H1 (cell line): ENCODE results near the gene CCDC73. TPM values are rescaled to one million over a fixed set of nuclear protein-coding genes. Genes with fewer than 3 reads are reported as not detected.

Experiments
- CTCF ChIA-PET: fragments of 300-600 bp; sonication (Branson Sonifier 250); formaldehyde crosslinking; loops from one replicate; lab custom pipeline; 2021; ENCODE audit not compliant: partially characterized antibody; lab: Charles Lee
- POLR2A ChIA-PET: fragments of 300-600 bp; sonication (Branson Sonifier 250); formaldehyde crosslinking; loops from one replicate; lab custom pipeline; 2021; ENCODE audit warnings: inconsistent platforms; ENCODE audit not compliant: partially characterized antibody; lab: Charles Lee
- DNase-seq, 2 experiments: peaks; one replicate each; pipeline versions ENCODE4 v3.0.0 to v3.0.0-alpha.2; 2010 to 2022; ENCODE audit warnings: low spot score in 2 of 2, low read depth in 1 of 2, mixed read lengths in 1 of 2
- FAIRE-seq: peaks from 2 replicates; lab custom pipeline; 2011; peaks lifted over from hg19 to GRCh38; lab: Jason Lieb, UNC
- H2AFZ ChIP-seq: 2 replicates; pipeline ENCODE4 v1.8.1; 2012; ENCODE audit warnings: low read length, inconsistent platforms
- H2AK5ac ChIP-seq: 2 replicates; pipeline ENCODE4 v1.6.1; 2013; ENCODE audit warnings: low read depth, low read length
- H2BK120ac ChIP-seq: replicated peaks from 2 replicates; pipeline ENCODE3; 2013; ENCODE audit warnings: low read depth, low read length, inconsistent platforms
- H2BK12ac ChIP-seq: 2 replicates; pipeline ENCODE4 v1.6.1; 2013; ENCODE audit warnings: low read depth, low read length
- H2BK15ac ChIP-seq: 2 replicates; pipeline ENCODE4 v1.6.1; 2013; ENCODE audit warnings: low read length
- H2BK20ac ChIP-seq: 2 replicates; pipeline ENCODE4 v1.6.1; 2013; ENCODE audit warnings: low read length
- H2BK5ac ChIP-seq: 2 replicates; pipeline ENCODE4 v1.6.1; 2013; ENCODE audit warnings: low read depth, low read length
- H3K14ac ChIP-seq: 2 replicates; pipeline ENCODE4 v1.6.1; 2013; ENCODE audit warnings: inconsistent platforms; ENCODE audit not compliant: insufficient read length
- H3K18ac ChIP-seq: 2 replicates; pipeline ENCODE4 v1.6.1; 2013; ENCODE audit warnings: low read length; ENCODE audit errors: extremely low read depth
- H3K23ac ChIP-seq: 2 replicates; pipeline ENCODE4 v1.6.1; 2013; ENCODE audit warnings: inconsistent platforms; ENCODE audit not compliant: insufficient read length
- H3K23me2 ChIP-seq: 2 replicates; pipeline ENCODE4 v1.6.1; 2013; ENCODE audit warnings: low read depth, low read length
- H3K27ac ChIP-seq: 2 replicates; pipeline ENCODE4 v1.6.1; 2011; ENCODE audit warnings: low read depth, low read length, inconsistent platforms
- H3K27me3 ChIP-seq, 4 experiments: replicated peaks in 1 of 4; 1 replicate in 1 of 4; 2 replicates in 3 of 4; pipeline versions ENCODE4 v1.6.1 to v1.8.1; 2011 to 2013; ENCODE audit warnings: low read length in 3 of 4, mild to moderate bottlenecking in 3 of 4, inconsistent platforms in 2 of 4, mixed read lengths in 2 of 4, moderate library complexity in 1 of 4; ENCODE audit not compliant: control insufficient read depth in 3 of 4, insufficient read depth in 3 of 4; ENCODE audit errors: extremely low read depth in 1 of 4
- H3K36me3 ChIP-seq, 4 experiments: 2 replicates each; pipeline versions ENCODE4 v1.6.1 to v1.8.1; 2011 to 2013; ENCODE audit warnings: mild to moderate bottlenecking in 4 of 4, low read length in 3 of 4, moderate library complexity in 2 of 4, control low read depth in 1 of 4, inconsistent platforms in 1 of 4; ENCODE audit not compliant: insufficient read depth in 4 of 4, control insufficient read depth in 2 of 4
- H3K4ac ChIP-seq: replicated peaks from 2 replicates; pipeline ENCODE3; 2013; ENCODE audit warnings: low read length, low read depth, mixed read lengths, inconsistent platforms; ENCODE audit not compliant: insufficient read length
- H3K4me1 ChIP-seq, 4 experiments: replicated peaks in 1 of 4; 1 replicate in 1 of 4; 2 replicates in 3 of 4; pipeline versions ENCODE4 v1.6.1 to v1.8.1; 2011 to 2013; ENCODE audit warnings: low read length in 3 of 4, inconsistent platforms in 2 of 4, mixed read lengths in 1 of 4; ENCODE audit not compliant: insufficient read depth in 4 of 4, control insufficient read depth in 3 of 4
- H3K4me2 ChIP-seq, 2 experiments: 2 replicates each; pipeline versions ENCODE4 v1.6.1 to v1.8.1; 2011 to 2013; ENCODE audit warnings: low read depth in 2 of 2, low read length in 2 of 2, control low read depth in 1 of 2, inconsistent platforms in 1 of 2, mild to moderate bottlenecking in 1 of 2; ENCODE audit not compliant: insufficient read depth in 1 of 2
- H3K4me3 ChIP-seq, 4 experiments: fragments of 200-600, 300-600 bp in 1 of 4; sonication (generic), shearing (Covaris generic), sonication (Bioruptor Twin) in 1 of 4; 2 replicates each; pipeline versions ENCODE4 v1.5.1 to v1.8.1; 2011 to 2016; ENCODE audit warnings: low read length in 4 of 4, low read depth in 3 of 4, control low read depth in 2 of 4, inconsistent platforms in 2 of 4, mild to moderate bottlenecking in 2 of 4, mixed read lengths in 1 of 4, moderate library complexity in 1 of 4; ENCODE audit not compliant: insufficient read depth in 2 of 4; ENCODE audit errors: extremely low read depth in 1 of 4
- H3K56ac ChIP-seq: replicated peaks from 2 replicates; pipeline ENCODE3; 2013; ENCODE audit warnings: low read depth, mild to moderate bottlenecking, mixed read lengths, low read length, inconsistent platforms; ENCODE audit not compliant: insufficient read length
- H3K79me1 ChIP-seq: 2 replicates; pipeline ENCODE4 v1.6.1; 2013; ENCODE audit warnings: low read depth, low read length, control low read depth
- H3K79me2 ChIP-seq, 2 experiments: 2 replicates each; pipeline versions ENCODE4 v1.6.1 to v1.8.1; 2012 to 2013; ENCODE audit warnings: low read length in 2 of 2, mild to moderate bottlenecking in 2 of 2, inconsistent platforms in 1 of 2; ENCODE audit not compliant: insufficient read depth in 2 of 2, control insufficient read depth in 1 of 2
- H3K9ac ChIP-seq, 4 experiments: replicated peaks in 1 of 4; 1 replicate in 1 of 4; 2 replicates in 3 of 4; pipeline versions ENCODE4 v1.6.1 to v1.8.1; 2011 to 2013; ENCODE audit warnings: low read depth in 3 of 4, low read length in 3 of 4, control low read depth in 2 of 4, mild to moderate bottlenecking in 2 of 4, moderate library complexity in 2 of 4, inconsistent platforms in 1 of 4; ENCODE audit errors: extremely low read depth in 1 of 4
- H3K9me3 ChIP-seq, 2 experiments: 2 replicates each; pipeline versions ENCODE4 v1.6.1 to v1.8.1; 2012 to 2013; ENCODE audit warnings: mild to moderate bottlenecking in 2 of 2, moderate library complexity in 2 of 2, control low read depth in 1 of 2, inconsistent platforms in 1 of 2, low read depth in 1 of 2, low read length in 1 of 2, mixed read lengths in 1 of 2; ENCODE audit not compliant: insufficient read depth in 2 of 2
- H4K20me1 ChIP-seq, 2 experiments: replicated peaks in 1 of 2; 2 replicates each; pipeline versions ENCODE3 to v1.8.1; 2011 to 2013; ENCODE audit warnings: inconsistent platforms in 2 of 2, low read length in 2 of 2, mild to moderate bottlenecking in 1 of 2; ENCODE audit not compliant: insufficient read depth in 2 of 2, control insufficient read depth in 1 of 2
- H4K5ac ChIP-seq: 2 replicates; pipeline ENCODE4 v1.6.1; 2013; ENCODE audit warnings: low read length, low read depth, mixed read lengths, inconsistent platforms; ENCODE audit not compliant: insufficient read length
- H4K8ac ChIP-seq: 2 replicates; pipeline ENCODE4 v1.8.0; 2013; ENCODE audit warnings: mild to moderate bottlenecking, moderate library complexity, low read length, inconsistent platforms; ENCODE audit not compliant: insufficient read depth; ENCODE audit errors: extremely low read depth
- H4K91ac ChIP-seq: replicated peaks from 2 replicates; pipeline ENCODE3; 2013; ENCODE audit warnings: low read length, mixed read lengths, inconsistent platforms; ENCODE audit not compliant: insufficient read length
- ATF2 ChIP-seq: IDR thresholded peaks from 2 replicates; pipeline ENCODE4 v1.6.1; 2012; ENCODE audit warnings: low read length, inconsistent platforms
- CEBPB ChIP-seq: IDR thresholded peaks from 2 replicates; pipeline ENCODE4 v1.6.1; 2012; ENCODE audit warnings: low read depth, low read length
- CREB1 ChIP-seq: IDR thresholded peaks from 2 replicates; pipeline ENCODE4 v1.6.1; 2012; ENCODE audit warnings: inconsistent platforms
- CTBP2 ChIP-seq: IDR thresholded peaks from 2 replicates; pipeline ENCODE4 v1.7.0; 2011; ENCODE audit warnings: borderline replicate concordance, mild to moderate bottlenecking, moderate library complexity, mixed read lengths, low read length; ENCODE audit not compliant: insufficient read depth, insufficient read length
- EGR1 ChIP-seq: IDR thresholded peaks from 2 replicates; pipeline ENCODE4 v1.6.1; 2011; ENCODE audit warnings: low read depth, low read length, borderline replicate concordance
- JUN ChIP-seq: IDR thresholded peaks from 2 replicates; pipeline ENCODE4 v1.6.1; 2011; ENCODE audit warnings: low read depth, mild to moderate bottlenecking, improper control_type of control experiment, low read length
- KDM1A ChIP-seq: fragments of 200-600, 300-600 bp; sonication (generic); IDR thresholded peaks from 2 replicates; pipeline ENCODE4 v1.7.1; 2016; ENCODE audit warnings: mild to moderate bottlenecking, low read length, borderline replicate concordance
- KDM5A ChIP-seq: fragments of 200-600 bp; IDR thresholded peaks from 2 replicates; pipeline ENCODE4 v1.7.1; 2012; ENCODE audit warnings: mild to moderate bottlenecking, low read length, inconsistent platforms, mixed read lengths
- RFX5 ChIP-seq: IDR thresholded peaks from 2 replicates; pipeline ENCODE4 v1.6.1; 2011; ENCODE audit warnings: low read depth, low read length, improper control_type of control experiment, borderline replicate concordance
- TCF12 ChIP-seq: IDR thresholded peaks from 2 replicates; pipeline ENCODE4 v1.6.1; 2011; ENCODE audit warnings: low read depth, mild to moderate bottlenecking, low read length
- WGBS, 2 experiments: shearing (Covaris generic) in 1 of 2; methylation state at CpG; one replicate each; pipeline versions ENCODE4 v1.1.6 to v1.1.7; 2013 to 2015; ENCODE audit warnings: low lambda C conversion rate in 2 of 2, mixed read lengths in 2 of 2, inconsistent platforms in 1 of 2, low coverage in 1 of 2, missing lambda C conversion rate in 1 of 2; ENCODE audit not compliant: insufficient replicate concordance in 2 of 2, insufficient coverage in 1 of 2, insufficient read length in 1 of 2; ENCODE audit errors: extremely low coverage in 1 of 2, missing lambda C conversion rate in 1 of 2; 5-methylcytosine and 5-hydroxymethylcytosine counted together
- polyA plus RNA-seq, 7 experiments: library from polyadenylated mRNA; depleted of rRNA in 3 of 7; stranded (reverse) in 5 of 7; unstranded in 2 of 7; fragments of >200 nt in 5 of 7; fragments of 200-250 nt in 2 of 7; gene quantifications; 1 replicate in 5 of 7; 2 replicates in 1 of 7; 4 replicates in 1 of 7; pipeline versions ENCODE4 v1.2.1 to v1.2.3, GENCODE V29; 2011 to 2013; ENCODE audit warnings: missing spikeins in 2 of 7, mixed read lengths in 2 of 7
- total RNA-seq: library from RNA; stranded (reverse); fragmentation: NEBNext Ultra II Directional; extraction: Animal tissue kit (Norgen Biotek cat#: 25700); gene quantifications from 2 replicates; pipeline ENCODE4 v1.2.1, GENCODE V29; 2021
- TF ChIP-seq, protein P1 (sequence below): IDR thresholded peaks from 2 replicates; pipeline ENCODE4 v1.6.1; 2012; ENCODE audit warnings: inconsistent platforms

Gene CCDC73
- total and polyA plus RNA-seq, 2 of the 8 experiments (the other 6 are each of a cell fraction or from before 2014, with no cell fraction given), result not detected

DNA sequence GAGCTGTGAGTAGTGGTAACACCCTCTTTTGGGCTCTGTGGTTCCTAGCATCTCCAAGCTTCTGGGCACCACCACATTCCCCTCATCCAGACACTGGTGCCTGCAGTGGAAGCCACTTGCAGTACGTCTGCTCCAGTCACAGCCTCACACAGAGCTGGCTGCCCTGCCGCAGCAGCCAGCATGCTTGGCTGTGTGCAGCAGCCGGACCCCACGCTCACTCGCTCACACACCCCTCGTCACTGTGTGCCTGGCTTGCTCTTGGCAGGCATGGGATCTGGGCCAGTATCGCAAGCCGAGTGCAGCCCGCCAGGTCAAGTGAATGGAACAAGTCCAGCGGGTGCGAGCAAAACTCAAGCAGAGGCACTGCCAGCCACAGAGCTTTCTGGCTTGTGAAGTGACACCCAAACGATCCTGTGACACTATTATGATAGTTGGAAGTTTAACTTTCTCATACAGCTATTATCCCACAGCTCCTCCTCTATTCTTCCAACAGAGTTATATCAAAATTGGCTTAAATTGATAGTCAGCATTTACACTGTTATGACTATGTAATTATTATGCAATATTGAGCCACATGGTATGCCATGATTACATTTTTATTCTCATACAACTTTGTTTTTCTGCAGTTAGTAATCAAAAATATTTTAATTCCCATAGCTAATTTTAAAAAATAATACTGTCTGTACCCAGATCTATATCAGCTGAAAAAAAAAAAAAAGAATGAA, 89.0 kb downstream of the CCDC73 start:
- WGBS, 2 experiments, result 94% methylated on average over 12 of the region's 12 CpGs; no CpG with 5 or more reads in 1 of the 2 experiments
- H4K20me1 ChIP-seq, result no peaks in the 10 kb centered on the region
- H3K14ac ChIP-seq, result no peak overlapping the region
- H2BK20ac ChIP-seq, result no peak overlapping the region
- no peaks in the 10 kb centered on the region for H3K9me3 ChIP-seq
- peaks cover 0 to 2% (median 0%) of the 10 kb centered on the region in 4 experiments; a peak in 2 of 7 replicates for H3K4me1 ChIP-seq
- no peaks in the 10 kb centered on the region for H3K23me2 ChIP-seq
- FAIRE-seq (no peak), DNase-seq (no peak)
- no peak overlapping the region for H3K4ac ChIP-seq
- H2BK12ac ChIP-seq, result no peak overlapping the region
- no peak overlapping the region for H3K23ac ChIP-seq
- H3K4me3 ChIP-seq, result no peak overlapping the region
- no peak overlapping the region; the same call in 1 of the 2 replicates for H4K8ac ChIP-seq
- no peak overlapping the region for H4K91ac ChIP-seq
- POLR2A ChIA-PET, result no interaction called here
- H4K5ac ChIP-seq, result no peak overlapping the region
- no peaks in the 10 kb centered on the region for H3K79me2 ChIP-seq
- H3K27ac ChIP-seq, result no peak overlapping the region
- CTCF ChIA-PET, result interaction anchor here (0.9 to 2.8 kb wide), 3 partner anchors 9 to 88 kb away, joined by 3 to 13 read pairs (median 4); no protein-coding TSS in a partner anchor
- no peak overlapping the region for H3K9ac ChIP-seq
- H3K18ac ChIP-seq, result no peak overlapping the region
- no peak overlapping the region for H2BK5ac ChIP-seq
- H3K79me1 ChIP-seq, result no peaks in the 10 kb centered on the region
- H2BK15ac ChIP-seq, result no peak overlapping the region
- no peaks in the 10 kb centered on the region for H3K27me3 ChIP-seq
- H3K4me2 ChIP-seq, result no peak overlapping the region
- no peak overlapping the region for H2BK120ac ChIP-seq
- H2AK5ac ChIP-seq, result no peak overlapping the region
- H2AFZ ChIP-seq, result peak overlapping the region; percentile 45; the same call in 1 of the 2 replicates
- no peak overlapping the region for H3K56ac ChIP-seq
- no peaks in the 10 kb centered on the region for H3K36me3 ChIP-seq
- TF ChIP-seq JUN, result no peak
- no peak for TF ChIP-seq CREB1
- TF ChIP-seq, protein P1, sequence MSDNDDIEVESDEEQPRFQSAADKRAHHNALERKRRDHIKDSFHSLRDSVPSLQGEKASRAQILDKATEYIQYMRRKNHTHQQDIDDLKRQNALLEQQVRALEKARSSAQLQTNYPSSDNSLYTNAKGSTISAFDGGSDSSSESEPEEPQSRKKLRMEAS, result no peak
- no peak for TF ChIP-seq KDM1A
- no peak for TF ChIP-seq CEBPB
- TF ChIP-seq CTBP2, result no peak
- no peak for TF ChIP-seq RFX5
- no peak for TF ChIP-seq TCF12
- no peak for TF ChIP-seq KDM5A
- TF ChIP-seq ATF2, result no peak
- TF ChIP-seq EGR1, result no peak
